ENCODE data around the gene HCFC1.

Gene HCFC1

DNA sequence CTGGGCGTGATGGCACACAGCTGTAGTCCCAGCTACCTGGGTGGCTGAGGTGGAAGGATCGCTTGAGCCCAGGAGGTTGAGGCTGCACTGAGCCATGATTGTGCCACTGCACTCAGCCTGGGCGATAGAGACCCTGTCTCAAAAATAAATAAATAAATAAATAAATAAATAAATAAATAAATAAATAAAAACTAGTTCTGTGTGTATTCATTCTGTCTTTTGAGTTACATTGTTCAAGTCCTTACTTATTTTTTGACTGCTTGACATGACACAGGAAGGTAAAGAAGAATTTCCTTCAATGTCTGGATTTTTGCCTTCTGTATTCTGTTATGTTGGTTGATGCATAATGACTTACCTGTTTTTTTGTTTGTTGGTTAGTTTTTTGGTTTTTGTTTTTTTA, 34.6 kb downstream of the HCFC1 start:
- DNase-seq: no peak

DNA sequence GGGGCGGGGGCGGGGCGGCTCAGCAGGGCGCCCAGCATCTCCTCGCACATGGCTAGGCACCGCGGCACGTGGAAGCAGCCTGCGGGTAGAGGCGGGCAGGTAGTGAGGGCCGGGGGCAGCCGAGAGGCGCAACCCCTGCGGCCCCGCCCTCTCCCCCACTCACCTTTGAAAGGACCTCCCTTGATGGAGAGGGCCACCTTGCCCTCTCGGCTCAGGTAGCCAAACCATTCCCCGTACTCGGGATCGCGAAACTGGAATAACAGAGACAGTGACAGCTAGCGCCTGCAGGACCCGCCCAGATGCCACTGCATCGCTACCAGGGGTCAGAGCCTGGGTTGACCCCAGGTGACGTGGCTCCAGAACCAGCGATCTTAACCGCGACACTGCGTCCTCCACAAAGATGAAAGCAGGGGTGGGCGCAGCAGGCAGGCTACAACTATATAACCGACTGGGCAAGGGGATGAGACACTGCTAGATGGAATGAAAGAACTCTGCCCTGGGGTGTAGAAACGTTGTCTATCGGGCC, 36.2 kb downstream of the HCFC1 start:
- DNase-seq: no peak

DNA sequence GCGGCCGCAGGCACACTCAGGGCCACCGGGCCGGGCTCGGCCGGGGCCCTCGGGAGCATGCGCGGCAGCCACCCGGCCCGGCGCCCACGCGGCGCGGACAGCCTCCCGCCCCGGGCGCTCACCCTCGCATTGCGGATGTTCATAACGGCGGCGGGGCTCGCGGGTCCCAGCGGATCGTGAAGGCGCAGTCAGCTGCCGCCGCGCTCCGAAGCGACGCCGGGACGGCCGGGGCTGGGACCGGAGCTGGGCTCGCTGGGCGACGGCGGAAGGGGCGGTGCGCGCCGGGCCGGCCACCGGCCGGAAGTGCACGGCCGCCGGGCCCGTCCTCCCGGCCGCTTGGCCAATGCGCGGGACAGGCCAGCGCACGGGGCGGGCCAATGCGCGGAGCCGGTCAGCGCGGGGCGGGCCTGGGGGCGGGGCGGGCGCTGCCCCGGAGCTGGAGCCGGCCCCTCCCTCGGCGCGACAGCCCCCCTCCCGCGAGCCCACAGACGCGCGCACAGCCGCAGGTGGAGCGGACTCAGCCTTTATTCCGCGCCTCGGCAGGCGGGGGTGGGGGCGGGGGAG, 36.8 kb downstream of the HCFC1 start, which contains the start of gene NAA10:
TSS of gene NAA10 (minus strand) at position 276 of the 564 bp plus-strand sequence. CDS start at position 143, 133 bp downstream.
- peak; percentile 21 for DNase-seq

GRCh38 chrX:153934148-153934761, 37.4 kb downstream of the HCFC1 start:
- no peak for DNase-seq

DNA sequence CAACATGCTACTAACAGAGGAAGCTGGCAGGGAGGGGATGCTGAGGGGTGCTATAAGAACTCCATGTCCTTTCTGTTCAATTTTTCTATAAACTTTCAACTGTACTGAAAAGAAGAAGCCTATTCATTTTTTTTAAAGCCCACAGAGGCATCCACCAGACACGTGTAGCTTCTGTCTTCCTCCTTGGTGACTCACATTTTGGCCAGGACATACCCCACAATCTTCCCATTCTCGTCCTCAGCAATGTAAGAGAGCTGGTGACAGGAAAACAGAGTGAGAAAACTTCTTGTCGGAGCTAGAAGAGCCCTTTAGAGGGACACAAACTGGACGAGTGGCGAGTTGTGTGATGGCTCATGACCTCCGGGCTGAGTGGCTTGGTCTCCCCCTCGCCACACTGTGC, 37.9 kb downstream of the HCFC1 start:
- DNase-seq: no peak

GRCh38 chrX:153932220-153932915, 39.2 kb downstream of the HCFC1 start:
- no peak for DNase-seq

DNA sequence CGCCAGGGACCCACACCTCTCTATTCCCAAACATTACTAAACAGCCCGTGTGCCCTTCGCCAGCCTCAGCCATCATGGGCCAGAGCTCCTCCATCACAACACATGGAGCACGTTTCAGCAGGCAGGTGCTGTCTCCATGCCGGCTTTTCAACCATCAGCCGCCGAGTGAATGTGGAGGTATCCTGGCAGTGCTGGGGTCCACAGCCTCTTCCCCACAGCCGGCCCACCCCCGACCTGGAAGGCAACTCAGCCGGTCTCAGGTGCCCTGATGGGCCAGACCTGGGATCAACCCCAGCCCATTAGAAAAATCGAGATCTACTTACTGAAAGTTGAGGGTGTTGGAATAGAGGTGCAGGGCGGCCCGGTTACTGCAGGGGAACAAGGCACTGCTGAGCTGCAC, 39.9 kb downstream of the HCFC1 start:
- DNase-seq: no peak

DNA sequence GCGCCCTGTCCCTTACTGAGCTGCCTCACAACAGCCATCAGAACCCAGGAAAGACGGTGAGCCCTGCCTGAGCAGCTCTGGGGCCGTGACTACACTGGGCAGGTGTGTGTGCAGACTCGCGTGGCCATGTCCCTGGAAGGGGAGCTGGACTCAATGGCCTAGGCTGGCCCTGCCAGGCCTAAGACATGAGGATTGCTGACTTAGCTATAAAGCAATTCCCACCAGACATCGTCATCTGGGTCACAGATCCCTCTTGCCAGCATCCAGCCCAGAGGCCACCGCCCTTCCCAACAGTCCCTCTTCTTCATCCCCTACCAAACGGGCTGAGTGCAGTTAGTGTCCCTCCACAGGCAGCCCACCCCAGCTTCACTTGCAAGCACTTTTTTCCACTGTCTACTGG, 40.5 kb downstream of the HCFC1 start:
- no peak for DNase-seq

GRCh38 chrX:153930011-153930910, 41.4 kb downstream of the HCFC1 start:
- DNase-seq: no peak

- no peak for DNase-seq
These were observed 42.0 kb downstream of the HCFC1 start for GRCh38 chrX:153929576-153929975.

DNA sequence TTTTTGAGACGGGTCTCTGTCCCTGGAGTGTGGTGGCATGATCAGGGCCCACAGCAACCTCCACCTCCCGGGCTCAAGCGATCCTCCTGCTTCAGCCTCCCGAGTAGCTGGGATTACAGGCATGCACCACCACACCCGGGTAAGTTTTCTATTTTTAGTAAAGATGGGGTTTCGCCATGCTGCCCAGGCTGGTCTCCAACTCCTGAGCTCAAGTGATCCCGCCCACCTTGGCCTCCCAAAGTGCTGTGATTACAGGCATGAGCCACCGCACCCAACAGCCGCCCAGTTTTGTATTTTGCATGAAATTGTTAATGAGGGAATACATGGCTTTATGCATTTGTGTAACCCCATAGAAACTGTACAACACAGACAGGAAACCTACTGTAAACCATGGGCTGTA, 42.8 kb downstream of the HCFC1 start:
- DNase-seq: no peak

GRCh38 chrX:153927922-153928760, 43.5 kb downstream of the HCFC1 start:
- DNase-seq: peak; percentile 79

GRCh38 chrX:153927672-153927921, 44.0 kb downstream of the HCFC1 start:
- DNase-seq: no peak

- DNase-seq: peak; percentile 45
These were observed 44.6 kb downstream of the HCFC1 start for GRCh38 chrX:153926858-153927671.

DNA sequence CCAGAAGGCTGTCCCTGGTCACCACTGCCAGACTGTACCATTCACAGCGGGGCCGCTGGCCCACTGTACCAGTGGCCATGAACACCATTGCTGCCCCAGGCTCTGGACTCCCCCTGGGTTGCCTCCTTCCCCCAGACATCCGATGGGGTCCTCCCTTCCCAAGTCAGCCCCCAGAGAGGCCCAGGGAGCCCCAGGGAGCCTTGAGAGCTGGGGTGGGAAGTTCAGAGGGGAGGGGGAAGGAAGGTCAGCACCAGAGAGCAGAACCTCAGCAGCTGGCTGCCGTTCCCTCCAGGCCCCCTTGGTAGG, 45.1 kb downstream of the HCFC1 start:
- no peak for DNase-seq

DNA sequence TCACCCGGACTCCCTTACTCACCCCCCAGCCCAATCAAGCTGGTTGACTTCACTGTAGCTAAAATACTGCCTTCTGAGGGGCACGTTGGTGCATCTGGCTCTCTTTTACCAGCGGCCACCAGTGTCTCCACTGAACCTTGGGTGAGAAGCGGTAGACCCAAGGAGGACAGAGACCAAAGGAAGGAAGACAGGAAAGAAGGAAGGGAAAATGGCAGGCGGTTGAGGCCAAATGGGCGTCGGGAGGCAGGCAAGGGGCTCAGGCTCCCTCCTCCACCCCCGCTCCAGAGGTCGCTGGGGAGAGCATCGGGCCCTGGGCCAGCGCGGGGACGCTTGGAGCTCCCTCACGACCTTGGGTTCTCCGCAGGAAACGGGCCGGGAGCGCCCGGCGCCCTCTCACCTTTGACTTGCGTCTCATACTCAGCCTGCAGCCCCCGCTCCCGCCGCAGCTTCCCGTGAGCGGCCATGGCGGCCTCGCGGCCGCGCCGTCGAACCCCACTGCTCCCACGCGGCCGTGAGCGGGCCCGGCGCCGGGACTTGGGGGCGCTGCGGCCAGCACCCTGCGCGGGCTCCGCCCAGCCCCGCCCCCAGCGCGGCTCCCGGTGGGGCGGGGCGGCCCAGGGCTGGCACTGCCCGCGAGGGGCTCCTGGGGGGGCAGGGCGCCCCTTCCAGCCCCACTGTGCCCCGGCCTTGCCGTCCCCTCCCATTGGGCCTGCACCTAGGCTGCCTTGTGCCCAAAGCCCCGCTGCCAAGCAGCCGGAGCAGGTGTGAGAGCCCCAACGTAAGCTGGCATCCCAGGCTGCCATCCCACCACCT, 45.7 kb downstream of the HCFC1 start, which contains the start of gene ARHGAP4:
TSS of gene ARHGAP4 (minus strand) at position 526 of the 813 bp plus-strand sequence. CDS start at position 464, 62 bp downstream.
- DNase-seq: no peak

GRCh38 chrX:153925387-153925738, 46.3 kb downstream of the HCFC1 start:
- no peak for DNase-seq

- DNase-seq: no peak
These were observed 47.3 kb downstream of the HCFC1 start for GRCh38 chrX:153924149-153924861.

DNA sequence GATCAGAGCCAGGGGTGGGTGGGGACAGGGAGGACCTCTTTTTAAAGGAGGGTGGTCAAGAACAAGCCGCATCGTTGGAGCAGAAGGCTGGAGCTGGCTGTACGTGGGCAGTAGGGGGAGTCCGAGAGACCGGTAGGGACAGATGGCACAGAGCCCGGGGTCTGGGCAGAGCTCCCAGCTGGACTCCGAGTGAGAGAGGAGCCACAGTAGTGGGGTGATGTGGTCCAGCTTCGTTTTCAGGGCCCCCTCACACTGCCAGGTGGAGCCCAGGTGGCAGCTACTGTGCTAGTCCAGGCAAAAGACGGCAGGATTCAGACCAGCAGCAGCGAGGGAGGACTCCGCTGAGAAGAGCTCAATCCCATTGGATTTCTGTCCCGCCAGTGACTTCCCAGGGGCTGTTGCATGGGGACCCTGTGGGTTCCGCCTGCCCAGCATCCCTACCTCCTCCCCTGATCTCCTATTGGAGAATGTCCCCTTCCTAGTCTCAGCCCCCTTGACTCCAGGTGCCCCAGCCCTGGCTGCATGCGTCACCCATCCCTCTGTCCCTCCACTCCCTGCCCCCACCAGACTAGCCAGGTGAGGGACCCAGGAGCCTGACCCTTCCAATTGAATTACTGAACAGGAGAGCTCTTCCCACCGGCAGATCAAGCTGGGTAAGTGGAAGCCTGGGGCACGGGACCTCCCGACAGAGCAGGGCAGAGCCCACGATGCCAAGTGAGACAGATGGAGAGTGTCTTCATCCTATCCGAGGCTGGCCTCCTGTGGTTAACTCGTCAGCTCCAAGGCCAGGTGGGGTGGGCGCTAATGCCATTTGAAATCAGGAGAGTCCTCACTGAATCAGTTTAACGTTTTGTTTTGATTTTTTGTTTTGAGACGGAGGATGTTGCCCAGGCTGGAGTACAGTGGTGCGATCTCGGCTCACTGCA, 48.4 kb downstream of the HCFC1 start:
- DNase-seq: no peak

Measured in activated T-cell treated with anti-CD3 and anti-CD28 coated beads for 4 hours (primary cell).